Smooth muscle cell (in vitro differentiated cells): ENCODE data around the gene TULP4. TPM values are rescaled to one million over a fixed set of nuclear protein-coding genes. Genes with fewer than 3 reads are reported as not detected.
"Not testable (repeated sequence)": the region's sequence is repeated elsewhere in the genome, so short reads cannot be mapped to it uniquely, and the experiment has no call there.

Experiments
- DNase-seq: peaks from one replicate; lab custom pipeline; 2025; ENCODE audit not compliant: unreplicated experiment; lab: John Stamatoyannopoulos, UW
- H2AFZ ChIP-seq: fragments of 200-600 bp; sonication (generic); 2 replicates; pipeline ENCODE4 v1.6.0; 2016; ENCODE audit warnings: antibody characterized with exemption, low read depth, mild to moderate bottlenecking
- H3F3A ChIP-seq: fragments of 200-600 bp; sonication (generic); 2 replicates; pipeline ENCODE4 v1.6.0; 2017; ENCODE audit warnings: antibody characterized with exemption, low read depth
- H3K27ac ChIP-seq: fragments of 200-600 bp; sonication (generic); 2 replicates; pipeline ENCODE4 v1.5.1; 2016; ENCODE audit warnings: low read depth, mild to moderate bottlenecking
- H3K27me3 ChIP-seq: fragments of 200-600 bp; sonication (generic); 2 replicates; pipeline ENCODE4 v1.6.1; 2016; ENCODE audit warnings: low read depth, mild to moderate bottlenecking
- H3K36me3 ChIP-seq: fragments of 200-600 bp; sonication (generic); 2 replicates; pipeline ENCODE4 v1.5.1; 2016; ENCODE audit warnings: low read depth
- H3K4me1 ChIP-seq: fragments of 200-600 bp; sonication (generic); 2 replicates; pipeline ENCODE4 v1.5.1; 2016; ENCODE audit warnings: low read depth
- H3K4me2 ChIP-seq: fragments of 200-600 bp; sonication (generic); 2 replicates; pipeline ENCODE4 v1.6.0; 2016; ENCODE audit warnings: mild to moderate bottlenecking
- H3K4me3 ChIP-seq: fragments of 200-600 bp; sonication (generic); 2 replicates; pipeline ENCODE4 v1.5.1; 2016; ENCODE audit warnings: mild to moderate bottlenecking
- H3K79me2 ChIP-seq: fragments of 200-600 bp; sonication (generic); 2 replicates; pipeline ENCODE4 v1.6.0; 2016; ENCODE audit warnings: low read depth, mild to moderate bottlenecking
- H3K9ac ChIP-seq: fragments of 200-600 bp; sonication (generic); 2 replicates; pipeline ENCODE4 v1.6.0; 2016; ENCODE audit warnings: low read depth
- H3K9me3 ChIP-seq: fragments of 200-600 bp; sonication (generic); replicated peaks from 2 replicates; pipeline ENCODE4 v1.5.1; 2016; ENCODE audit warnings: low read depth
- H4K20me1 ChIP-seq: fragments of 200-600 bp; sonication (generic); 2 replicates; pipeline ENCODE4 v1.6.0; 2016; ENCODE audit warnings: low read depth
- WGBS: methylation state at CpG from one replicate; pipeline ENCODE4 v1.1.7; 2016; ENCODE audit warnings: low lambda C conversion rate; 5-methylcytosine and 5-hydroxymethylcytosine counted together
- polyA plus RNA-seq: library from polyadenylated mRNA; unstranded; fragments of >200 nt; fragmentation: Nextera tagmentation; extraction: Ambion mirVana; gene quantifications from 2 replicates; pipeline ENCODE4 v1.2.1, GENCODE V29; 2016
- total RNA-seq: library from RNA; depleted of rRNA; stranded (reverse); fragments of >200 nt; gene quantifications from 2 replicates; pipeline ENCODE4 v1.2.3, GENCODE V29; 2014
- TF ChIP-seq, protein P1 (sequence below): fragments of 200-600 bp; sonication (generic); IDR thresholded peaks from 2 replicates; pipeline ENCODE4 v1.5.1; 2017; ENCODE audit warnings: borderline replicate concordance, mild to moderate bottlenecking, antibody characterized with exemption; ENCODE audit not compliant: insufficient read depth, poor library complexity, severe bottlenecking

Gene TULP4
- total and polyA plus RNA-seq, 2 experiments from 2014 or later = 16.1 to 85.0 TPM

DNA sequence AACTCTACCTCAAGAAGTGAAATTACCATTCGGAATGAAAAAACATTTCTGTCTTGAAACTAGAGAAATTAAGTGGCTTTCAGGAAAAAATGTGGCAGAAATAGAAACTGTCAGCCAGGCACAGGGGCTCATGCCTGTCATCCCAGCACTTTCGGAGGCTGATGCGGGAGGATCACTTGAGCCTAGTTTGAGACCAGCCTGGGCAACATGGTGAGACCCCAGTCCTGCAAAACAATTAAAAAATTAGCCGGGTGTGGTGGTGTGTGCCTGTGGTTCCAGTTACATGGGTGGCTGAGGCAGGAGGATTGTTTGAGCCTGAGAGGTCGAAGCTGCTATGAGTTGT lies 240.5 kb downstream of the TULP4 start:
- no peaks in the 10 kb centered on the region for H4K20me1 ChIP-seq
- no peaks in the 10 kb centered on the region for H3K79me2 ChIP-seq
- no peaks in the 10 kb centered on the region for H3K9me3 ChIP-seq
- no peak overlapping the region for H3K4me3 ChIP-seq
- TF ChIP-seq, protein P1, sequence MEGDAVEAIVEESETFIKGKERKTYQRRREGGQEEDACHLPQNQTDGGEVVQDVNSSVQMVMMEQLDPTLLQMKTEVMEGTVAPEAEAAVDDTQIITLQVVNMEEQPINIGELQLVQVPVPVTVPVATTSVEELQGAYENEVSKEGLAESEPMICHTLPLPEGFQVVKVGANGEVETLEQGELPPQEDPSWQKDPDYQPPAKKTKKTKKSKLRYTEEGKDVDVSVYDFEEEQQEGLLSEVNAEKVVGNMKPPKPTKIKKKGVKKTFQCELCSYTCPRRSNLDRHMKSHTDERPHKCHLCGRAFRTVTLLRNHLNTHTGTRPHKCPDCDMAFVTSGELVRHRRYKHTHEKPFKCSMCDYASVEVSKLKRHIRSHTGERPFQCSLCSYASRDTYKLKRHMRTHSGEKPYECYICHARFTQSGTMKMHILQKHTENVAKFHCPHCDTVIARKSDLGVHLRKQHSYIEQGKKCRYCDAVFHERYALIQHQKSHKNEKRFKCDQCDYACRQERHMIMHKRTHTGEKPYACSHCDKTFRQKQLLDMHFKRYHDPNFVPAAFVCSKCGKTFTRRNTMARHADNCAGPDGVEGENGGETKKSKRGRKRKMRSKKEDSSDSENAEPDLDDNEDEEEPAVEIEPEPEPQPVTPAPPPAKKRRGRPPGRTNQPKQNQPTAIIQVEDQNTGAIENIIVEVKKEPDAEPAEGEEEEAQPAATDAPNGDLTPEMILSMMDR = no peak
- no peaks in the 10 kb centered on the region for H3K4me1 ChIP-seq
- H3K27me3 ChIP-seq = no peaks in the 10 kb centered on the region
- no peak overlapping the region for H3K27ac ChIP-seq
- H3K9ac ChIP-seq = no peak overlapping the region
- H3K36me3 ChIP-seq = no peaks in the 10 kb centered on the region
- H3F3A ChIP-seq = no peaks in the 10 kb centered on the region
- 93% methylated on average over 5 of the region's 5 CpGs for WGBS
- no peak for DNase-seq
- H2AFZ ChIP-seq = no peak overlapping the region
- H3K4me2 ChIP-seq = no peak overlapping the region

DNA sequence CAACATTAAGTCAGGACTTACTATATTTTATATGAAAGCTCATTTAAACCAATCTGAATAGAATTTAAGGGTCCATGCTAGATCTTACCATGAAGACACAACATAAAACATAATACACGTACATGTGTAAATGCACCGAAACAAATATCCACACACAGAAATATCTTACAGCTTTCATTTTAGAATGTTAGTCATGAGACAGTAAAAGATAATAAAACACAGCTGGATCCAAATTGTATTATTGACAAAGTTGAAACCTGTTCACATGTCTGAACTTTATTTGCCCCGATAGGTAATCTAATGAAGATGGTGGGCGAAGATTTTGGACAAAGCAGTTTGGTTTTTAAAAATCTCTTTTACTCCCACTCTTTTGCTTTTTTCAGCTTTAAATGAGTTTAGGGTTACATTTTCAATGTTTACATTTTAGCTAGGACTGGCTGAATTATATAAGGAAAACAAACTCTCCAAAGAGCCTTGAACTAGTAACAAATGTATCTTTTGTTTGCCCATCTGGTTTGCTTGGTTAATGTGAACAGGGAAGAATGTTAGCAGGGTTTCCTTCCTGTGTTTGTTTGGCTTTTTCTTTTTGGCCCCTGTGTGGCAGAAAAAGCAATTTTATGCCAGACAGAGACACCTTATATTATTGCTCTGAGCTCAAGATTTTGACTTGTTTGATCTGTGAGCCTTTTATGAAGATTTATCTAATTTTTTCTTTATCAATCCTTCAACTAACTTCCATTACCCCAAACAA lies 242.5 kb downstream of the TULP4 start:
- no peaks in the 10 kb centered on the region for H3K79me2 ChIP-seq
- H3K4me2 ChIP-seq = no peak overlapping the region
- H3K9me3 ChIP-seq = no peaks in the 10 kb centered on the region
- H3F3A ChIP-seq = no peaks in the 10 kb centered on the region
- H3K4me3 ChIP-seq = no peak overlapping the region
- TF ChIP-seq, protein P1 = no peak
- 96% methylated on average over 4 of the region's 4 CpGs for WGBS
- H3K4me1 ChIP-seq = no peaks in the 10 kb centered on the region
- no peak overlapping the region for H2AFZ ChIP-seq
- H3K27me3 ChIP-seq = no peaks in the 10 kb centered on the region
- no peak for DNase-seq
- H3K27ac ChIP-seq = no peak overlapping the region
- no peaks in the 10 kb centered on the region for H3K36me3 ChIP-seq
- no peaks in the 10 kb centered on the region for H4K20me1 ChIP-seq
- no peak overlapping the region for H3K9ac ChIP-seq

DNA sequence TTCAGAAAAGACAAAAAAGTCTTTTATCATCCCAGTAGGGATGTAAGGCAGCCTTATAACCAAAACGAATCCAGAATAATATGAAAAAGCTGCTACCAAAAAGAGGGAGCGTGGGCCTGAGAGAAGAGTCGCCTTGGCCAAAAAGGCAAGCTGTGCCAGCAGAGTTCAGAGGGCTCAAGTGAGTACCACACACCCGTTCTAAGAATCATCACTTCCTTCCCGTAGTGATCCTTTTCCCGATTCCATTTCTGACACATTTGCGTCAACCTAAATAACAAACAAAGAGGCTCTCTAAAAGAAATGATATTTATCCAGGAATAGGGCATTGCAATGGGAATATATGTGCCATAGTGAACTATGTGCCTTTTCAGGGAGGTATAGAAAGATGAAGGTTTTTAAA lies 243.8 kb downstream of the TULP4 start:
- Histone ChIP-seq H3K27me3 (no peaks in the 10 kb centered on the region), H3K79me2 (peaks cover 2% of the 10 kb centered on the region), H2AFZ (no peak overlapping the region), H4K20me1 (peaks cover 2% of the 10 kb centered on the region), H3K9ac (no peak overlapping the region), H3K4me1 (peaks cover 5% of the 10 kb centered on the region), H3K36me3 (no peaks in the 10 kb centered on the region), H3K4me2 (no peak overlapping the region), H3K9me3 (no peaks in the 10 kb centered on the region), H3F3A (no peaks in the 10 kb centered on the region), H3K4me3 (no peak overlapping the region), H3K27ac (no peak overlapping the region)
- TF ChIP-seq, protein P1 = no peak
- no peak for DNase-seq
- 93% methylated on average over 7 of the region's 7 CpGs for WGBS

DNA sequence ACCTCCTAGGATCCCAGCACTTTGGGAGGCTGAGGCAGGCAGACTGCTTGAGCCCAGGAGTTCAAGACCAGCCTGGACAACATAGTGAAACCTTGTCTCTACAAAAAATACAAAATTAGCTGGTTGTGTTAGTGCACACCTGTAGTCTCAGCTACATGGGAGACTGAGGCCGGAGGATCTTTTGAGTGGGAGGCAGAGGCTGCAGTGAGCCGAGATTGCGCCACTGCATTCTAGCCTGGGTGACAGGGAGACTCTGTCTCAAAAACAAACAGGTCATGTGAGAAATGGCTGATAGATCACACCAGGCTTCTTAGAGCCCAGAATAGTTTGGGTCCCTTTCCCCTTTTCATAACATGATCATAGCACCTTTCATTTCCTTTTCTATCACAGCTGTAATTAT lies 244.8 kb downstream of the TULP4 start:
- H3K9me3 ChIP-seq, DNase-seq, H3K4me3 ChIP-seq, H2AFZ ChIP-seq, H3K4me1 ChIP-seq, H3F3A ChIP-seq, H3K4me2 ChIP-seq, H3K27ac ChIP-seq, H3K27me3 ChIP-seq, H3K9ac ChIP-seq, H3K36me3 ChIP-seq: not testable (repeated sequence)
- WGBS = 92% methylated on average over 3 of the region's 3 CpGs
- peaks cover 12% of the 10 kb centered on the region for H3K79me2 ChIP-seq
- H4K20me1 ChIP-seq = peaks cover 12% of the 10 kb centered on the region
